Kidney (tissue), 14 donors: ENCODE results near the gene GNAO1. TPM values are rescaled to one million over a fixed set of nuclear protein-coding genes. Genes with fewer than 3 reads are reported as not detected.

ENCODE experiments used
- DNase-seq, 5 donors: peaks; one replicate each; pipeline ENCODE4 v3.0.0-alpha.2; 2013 to 2020
- FAIRE-seq: peaks from 2 replicates; lab custom pipeline; 2012; peaks lifted over from hg19 to GRCh38; lab: Jason Lieb, UNC
- H3K27ac ChIP-seq, 2 donors: one replicate each; pipeline ENCODE4 v1.7.0; 2013; ENCODE audit warnings: low read depth in 2 of 2, low read length in 2 of 2, inconsistent platforms in 1 of 2
- H3K27me3 ChIP-seq: one replicate; pipeline ENCODE4 v1.7.1; 2013; ENCODE audit warnings: low read length, inconsistent platforms; ENCODE audit not compliant: control insufficient read depth, insufficient read depth
- H3K36me3 ChIP-seq, 3 donors: one replicate each; pipeline versions ENCODE4 v1.7.0 to v1.7.1; 2013; ENCODE audit warnings: low read length in 3 of 3, control low read depth in 1 of 3, inconsistent platforms in 1 of 3; ENCODE audit not compliant: insufficient read depth in 3 of 3, control insufficient read depth in 2 of 3
- H3K4me1 ChIP-seq, 3 donors: one replicate each; pipeline versions ENCODE4 v1.7.0 to v1.7.1; 2013; ENCODE audit warnings: low read length in 3 of 3, inconsistent platforms in 1 of 3, low read depth in 1 of 3; ENCODE audit not compliant: control insufficient read depth in 2 of 3, insufficient read depth in 2 of 3
- H3K4me3 ChIP-seq, 3 donors: one replicate each; pipeline versions ENCODE4 v1.7.0 to v1.8.1; 2013; ENCODE audit warnings: low read length in 3 of 3, control low read depth in 1 of 3, inconsistent platforms in 1 of 3
- H3K9ac ChIP-seq, 3 donors: one replicate each; pipeline versions ENCODE4 v1.7.0 to v1.7.1; 2013; ENCODE audit warnings: low read length in 3 of 3, control low read depth in 1 of 3, inconsistent platforms in 1 of 3
- H3K9me3 ChIP-seq, 3 donors: one replicate each; pipeline versions ENCODE4 v1.7.0 to v1.7.1; 2013; ENCODE audit warnings: low read length in 3 of 3, control low read depth in 1 of 3, inconsistent platforms in 1 of 3; ENCODE audit not compliant: control insufficient read depth in 2 of 3, insufficient read depth in 1 of 3
- CTCF ChIP-seq: IDR thresholded peaks from 3 replicates; pipeline ENCODE4 v1.5.1; 2012; ENCODE audit warnings: mild to moderate bottlenecking, moderate library complexity, borderline replicate concordance; ENCODE audit not compliant: insufficient read depth; ENCODE audit errors: extremely low read depth
- intact Hi-C: fragments of 100-400 bp; cut with DNase I; formaldehyde crosslinking; loops from one replicate; pipeline ENCODE4 v1.11.1; 2022
- polyA plus RNA-seq: library from polyadenylated mRNA; stranded (reverse); fragments of 350-450 nt; fragmentation: Illumina TruSeq; extraction: RNeasy Lipid Tissue Mini Kit (QIAGEN cat#74804); gene quantifications from one replicate; pipeline ENCODE4 v1.2.3, GENCODE V29; 2014; ENCODE audit warnings: low read depth, low replicate concordance; ENCODE audit not compliant: insufficient read depth
- total RNA-seq: library from RNA; stranded (reverse); fragmentation: NEBNext Ultra II Directional; extraction: Animal tissue kit (Norgen Biotek cat#: 25700); gene quantifications from one replicate; pipeline ENCODE4 v1.2.1, GENCODE V29; 2021
- donor health status: control.
- donor health status: control.
- donor health status: control.
- donor health status: control.
- donor health status: control.
- donor health status: DM: yes; HTN: yes; CAD: no.
- donor health status: Normal renal cell carcinoma (clear cell type).

GNAO1 gene
- total and polyA plus RNA-seq, 2 donors from 2014 or later: 1.5 to 4.3 TPM

- H3K36me3 ChIP-seq: no peaks in the 10 kb centered on the region
- FAIRE-seq (no peak), DNase-seq (peak in 1 of 5 donors; percentile 55)
- H3K27ac ChIP-seq: no peak overlapping the region
- no peaks in the 10 kb centered on the region for H3K9me3 ChIP-seq
- H3K4me1 ChIP-seq: no peaks in the 10 kb centered on the region
- H3K4me3 ChIP-seq: no peak overlapping the region
- H3K9ac ChIP-seq: no peak overlapping the region
- no peak for TF ChIP-seq CTCF
- no peaks in the 10 kb centered on the region for H3K27me3 ChIP-seq
- intact Hi-C loops: no loop called here
Observed at GRCh38 chr16:56340416-56340815, 149.1 kb downstream of the GNAO1 start.

DNA sequence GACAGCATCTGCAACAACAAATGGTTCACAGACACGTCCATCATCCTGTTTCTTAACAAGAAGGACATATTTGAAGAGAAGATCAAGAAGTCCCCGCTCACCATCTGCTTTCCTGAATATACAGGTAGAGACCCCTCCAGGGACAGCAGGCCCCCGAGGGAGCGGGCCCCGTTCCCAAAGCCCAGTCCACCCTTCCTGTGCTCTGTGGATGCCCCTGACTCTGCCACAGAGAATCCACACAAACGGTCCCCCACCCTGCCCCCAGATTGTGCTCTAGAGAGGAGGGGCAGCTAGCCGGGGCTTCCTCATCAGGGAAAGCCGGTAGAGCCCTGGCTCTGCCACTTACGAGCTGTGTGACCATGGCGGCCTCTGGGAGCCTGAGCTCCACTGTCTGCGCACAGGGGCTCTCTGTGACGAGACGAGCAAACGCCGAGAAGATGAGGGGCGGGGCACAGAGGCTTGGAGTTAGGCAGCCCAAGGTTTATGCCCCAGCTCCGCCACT, 149.6 kb downstream of the GNAO1 start:
- DNase-seq: peak in 1 of 5 donors; percentile 55
- no peaks in the 10 kb centered on the region for H3K4me1 ChIP-seq
- H3K27ac ChIP-seq: no peak overlapping the region
- H3K9ac ChIP-seq: no peak overlapping the region
- no peak overlapping the region for H3K4me3 ChIP-seq
- intact Hi-C loops: no loop called here
- no peaks in the 10 kb centered on the region for H3K9me3 ChIP-seq
- FAIRE-seq: no peak
- H3K27me3 ChIP-seq: no peaks in the 10 kb centered on the region
- H3K36me3 ChIP-seq: no peaks in the 10 kb centered on the region
- no peak for TF ChIP-seq CTCF

- FAIRE-seq: no peak
- H3K4me1 ChIP-seq: no peaks in the 10 kb centered on the region
- no peak for TF ChIP-seq CTCF
Observed at GRCh38 chr16:56341656-56342399, 150.5 kb downstream of the GNAO1 start.

More at GRCh38 chr16:56341656-56342399, 150.5 kb downstream of the GNAO1 start:
- peak in 1 of 5 donors; percentile 54 for DNase-seq
- intact Hi-C loops: no loop called here
- H3K9ac ChIP-seq: no peak overlapping the region
- H3K36me3 ChIP-seq: no peaks in the 10 kb centered on the region
- no peaks in the 10 kb centered on the region for H3K27me3 ChIP-seq
- no peak overlapping the region for H3K4me3 ChIP-seq
- H3K9me3 ChIP-seq: no peaks in the 10 kb centered on the region
- H3K27ac ChIP-seq: no peak overlapping the region
